ENCODE data around the gene GNG4.

- TF ChIP-seq CTCF (IDR thresholded peaks at IDR 0.05) (no peak), POLR2A (IDR thresholded peaks at IDR 0.05) (no peak), POLR2AphosphoS5 (IDR thresholded peaks at IDR 0.05) (no peak)
Measured at GRCh38 chr1:235595079-235595478, 54.5 kb downstream of the GNG4 start.

All from breast epithelium (tissue), 3 donors.